HCT116 (cell line): Measurements from ENCODE around the gene MXD1. TPM values are rescaled to one million over a fixed set of nuclear protein-coding genes. Genes with fewer than 3 reads are reported as not detected.

Experiments
- ATAC-seq: fragments of 200-7000 bp; cut with Tn5 transposase; 2 replicates; pipeline ENCODE4 v1.9.1; 2020; ENCODE audit warnings: mild to moderate bottlenecking, moderate library complexity
- BruUV-seq: library from RNA; stranded (reverse); fragments of 400-500 nt; replicated peaks from 2 replicates; lab custom pipeline; 2021; lab: Mats Ljungman, UMichigan
- CTCF ChIA-PET: fragments of 300-600 bp; sonication (Branson Sonifier 250); formaldehyde crosslinking; loops from one replicate; lab custom pipeline; 2021; ENCODE audit warnings: antibody characterized with exemption; lab: Charles Lee
- POLR2A ChIA-PET: fragments of 300-600, 350-600 bp; sonication (Branson Sonifier 250); formaldehyde crosslinking; loops from one replicate; lab custom pipeline; 2021; ENCODE audit warnings: antibody characterized with exemption; lab: Charles Lee
- RAD21 ChIA-PET, 2 experiments: fragments of 300-600 bp; sonication (Branson Sonifier 250); formaldehyde crosslinking; loops; one replicate each; lab custom pipeline; 2023; ENCODE audit warnings: low total read pairs in 2 of 2; ENCODE audit not compliant: uncharacterized antibody in 2 of 2, unreplicated experiment in 2 of 2, low non-redundant PET in 1 of 2; lab: Charles Lee
- DNase-seq: peaks from one replicate; pipeline ENCODE4 v3.0.0-alpha.2; 2010; ENCODE audit warnings: low read depth, low spot score
- H2AFZ ChIP-seq: fragments of 200-600 bp; shearing (Covaris generic), sonication (generic); 2 replicates; pipeline ENCODE4 v1.6.1; 2017; ENCODE audit warnings: low read depth, mixed run types, mixed read lengths, antibody characterized with exemption, low read length; ENCODE audit not compliant: poor library complexity, severe bottlenecking
- H3K27ac ChIP-seq: 2 replicates; pipeline ENCODE4 v1.5.1; 2012; ENCODE audit warnings: low read depth, low read length
- H3K27me3 ChIP-seq: fragments of 200-600 bp; sonication (generic); 2 replicates; pipeline ENCODE4 v1.6.1; 2016; ENCODE audit warnings: mixed run types, low read length, mixed read lengths; ENCODE audit not compliant: insufficient read depth
- H3K36me3 ChIP-seq, 2 experiments: fragments of 200-500 bp in 1 of 2; fragments of 200-600 bp in 1 of 2; sonication (Bioruptor generic) in 1 of 2; sonication (generic) in 1 of 2; 2 replicates each; pipeline versions ENCODE4 v1.5.1 to v1.6.1; 2014 to 2016; ENCODE audit warnings: low read length in 2 of 2, inconsistent platforms in 1 of 2, mixed read lengths in 1 of 2, mixed run types in 1 of 2; ENCODE audit not compliant: insufficient read depth in 2 of 2, control insufficient read depth in 1 of 2
- H3K4me1 ChIP-seq, 2 experiments: fragments of 200-600 bp in 1 of 2; sonication (generic) in 1 of 2; 2 replicates each; pipeline versions ENCODE4 v1.5.1 to v1.6.1; 2012 to 2017; ENCODE audit warnings: low read length in 2 of 2, inconsistent platforms in 1 of 2, mild to moderate bottlenecking in 1 of 2, mixed read lengths in 1 of 2, mixed run types in 1 of 2, moderate library complexity in 1 of 2; ENCODE audit not compliant: insufficient read depth in 2 of 2, control insufficient read depth in 1 of 2
- H3K4me2 ChIP-seq: fragments of 200-600 bp; sonication (generic); 2 replicates; pipeline ENCODE4 v1.6.1; 2017; ENCODE audit warnings: mixed run types, low read length, mixed read lengths
- H3K4me3 ChIP-seq, 2 experiments: fragments of 200-600 bp in 1 of 2; sonication (generic) in 1 of 2; replicated peaks in 1 of 2; 2 replicates each; pipeline ENCODE4 v1.5.1; 2011 to 2016; ENCODE audit warnings: low read length in 2 of 2, control low read depth in 1 of 2, low read depth in 1 of 2, mild to moderate bottlenecking in 1 of 2, mixed read lengths in 1 of 2, mixed run types in 1 of 2
- H3K79me2 ChIP-seq: fragments of 200-600 bp; sonication (generic); 2 replicates; pipeline ENCODE4 v1.6.1; 2017; ENCODE audit warnings: mild to moderate bottlenecking, mixed run types, low read length, moderate library complexity, mixed read lengths; ENCODE audit not compliant: insufficient read depth
- H3K9ac ChIP-seq: fragments of 200-600 bp; sonication (generic); 2 replicates; pipeline ENCODE4 v1.6.1; 2016; ENCODE audit warnings: low read length, mixed read lengths
- H3K9me2 ChIP-seq: fragments of 200-600 bp; sonication (generic), shearing (Covaris generic); 2 replicates; pipeline ENCODE4 v1.6.1; 2017; ENCODE audit warnings: mixed run types, mild to moderate bottlenecking, moderate library complexity; ENCODE audit not compliant: insufficient read depth
- H3K9me3 ChIP-seq, 2 experiments: fragments of 200-500 bp in 1 of 2; fragments of 200-600 bp in 1 of 2; sonication (Bioruptor generic) in 1 of 2; sonication (generic) in 1 of 2; 2 replicates each; pipeline ENCODE4 v1.6.1; 2014 to 2017; ENCODE audit warnings: low read length in 2 of 2, mixed read lengths in 2 of 2, inconsistent platforms in 1 of 2, low read depth in 1 of 2, mild to moderate bottlenecking in 1 of 2, mixed run types in 1 of 2, moderate library complexity in 1 of 2; ENCODE audit not compliant: control insufficient read depth in 1 of 2, insufficient read depth in 1 of 2
- H4K20me1 ChIP-seq: fragments of 200-600 bp; sonication (generic), shearing (Covaris generic); 2 replicates; pipeline ENCODE4 v1.6.1; 2017; ENCODE audit warnings: mixed run types, mild to moderate bottlenecking, moderate library complexity; ENCODE audit not compliant: insufficient read depth
- CBX3 ChIP-seq: IDR thresholded peaks from 2 replicates; pipeline ENCODE4 v1.6.1; 2012; ENCODE audit warnings: low read depth
- CEBPB ChIP-seq: IDR thresholded peaks from 2 replicates; pipeline ENCODE4 v1.6.1; 2012; ENCODE audit warnings: low read depth
- CTCF ChIP-seq, 3 experiments: fragments of 200-600 bp in 1 of 3; sonication (generic) in 1 of 3; IDR thresholded peaks in 2 of 3; conservative IDR thresholded peaks in 1 of 3; 2 replicates each; pipeline ENCODE4 v1.5.1; 2012 to 2017; ENCODE audit warnings: low read depth in 2 of 3, low read length in 2 of 3, antibody characterized with exemption in 1 of 3, borderline replicate concordance in 1 of 3, control low read depth in 1 of 3, mild to moderate bottlenecking in 1 of 3, mixed read lengths in 1 of 3, mixed run types in 1 of 3, moderate library complexity in 1 of 3; ENCODE audit not compliant: insufficient read depth in 1 of 3
- EGR1 ChIP-seq: IDR thresholded peaks from 2 replicates; pipeline ENCODE4 v1.6.1; 2012; ENCODE audit warnings: low read depth
- EZH2 ChIP-seq: fragments of 200-600 bp; sonication (generic); IDR thresholded peaks from 2 replicates; pipeline ENCODE4 v1.6.1; 2017; ENCODE audit warnings: antibody characterized with exemption, mixed run types
- JUND ChIP-seq: IDR thresholded peaks from 2 replicates; pipeline ENCODE4 v1.6.1; 2012
- POLR2A ChIP-seq: IDR thresholded peaks from 2 replicates; pipeline ENCODE4 v1.7.0; 2011; ENCODE audit warnings: borderline replicate concordance; ENCODE audit not compliant: insufficient read depth, insufficient read length; ENCODE audit errors: extremely low read depth
- RAD21 ChIP-seq: IDR thresholded peaks from 2 replicates; pipeline ENCODE4 v1.6.1; 2012; ENCODE audit warnings: low read depth, mild to moderate bottlenecking
- SIN3A ChIP-seq: IDR thresholded peaks from 2 replicates; pipeline ENCODE4 v1.6.1; 2012; ENCODE audit warnings: low read depth
- TCF7L2 ChIP-seq: IDR thresholded peaks from 2 replicates; pipeline ENCODE4 v1.7.0; 2011; ENCODE audit warnings: borderline replicate concordance, inconsistent platforms; ENCODE audit not compliant: insufficient read depth, insufficient read length; ENCODE audit errors: extremely low read depth
- ZFX ChIP-seq: fragments of 450-650 bp; IDR thresholded peaks from 2 replicates; pipeline ENCODE4 v1.6.1; 2017
- intact Hi-C: fragments of 100-400 bp; cut with micrococcal nuclease; formaldehyde crosslinking; loops from 2 replicates; pipeline ENCODE4 v1.10.0; 2022
- total RNA-seq: library from RNA; stranded (reverse); gene quantifications from one replicate; pipeline ENCODE4 v1.2.1, GENCODE V29; 2021; ENCODE audit not compliant: unreplicated experiment
- TF ChIP-seq, protein P1 (sequence below): IDR thresholded peaks from 2 replicates; pipeline ENCODE4 v1.6.1; 2012

MXD1 gene
- total RNA-seq, 1 experiment from 2014 or later, result 10.3 TPM

GRCh38 chr2:69964353-69964841 lies 49.5 kb downstream of the MXD1 start:
- Histone ChIP-seq H3K27ac (no peak overlapping the region), H3K27me3 (no peaks in the 10 kb centered on the region), H3K4me2 (no peak overlapping the region), H3K4me1 (no peaks in the 10 kb centered on the region), H3K4me3 (no peak overlapping the region), H3K36me3 (no peaks in the 10 kb centered on the region), H3K79me2 (no peaks in the 10 kb centered on the region), H3K9me2 (no peaks in the 10 kb centered on the region), H3K9me3 (no peaks in the 10 kb centered on the region), H4K20me1 (no peaks in the 10 kb centered on the region), H2AFZ (no peak overlapping the region), H3K9ac (no peak overlapping the region)
- ATAC-seq (no peak), DNase-seq (no peak)
- intact Hi-C loops, result no loop called here
- POLR2A ChIA-PET, result no interaction called here
- CTCF ChIA-PET, result no interaction called here
- RAD21 ChIA-PET, result no interaction called here
- BruUV-seq, result no TSS peak
- TF ChIP-seq CBX3, result no peak
- TF ChIP-seq CEBPB, result no peak
- TF ChIP-seq EZH2, result no peak
- no peak for TF ChIP-seq RAD21
- TF ChIP-seq TCF7L2, result no peak
- TF ChIP-seq CTCF (IDR thresholded peaks at IDR 0.05 in 2 of 3, conservative IDR thresholded peaks at IDR 0.05 in 1 of 3; ENCODE audit: borderline replicate concordance in 1 of 3, insufficient read depth in 1 of 3, low read depth in 2 of 3, low read length in 2 of 3), result no peak
- TF ChIP-seq EGR1, result no peak
- TF ChIP-seq, protein P1, sequence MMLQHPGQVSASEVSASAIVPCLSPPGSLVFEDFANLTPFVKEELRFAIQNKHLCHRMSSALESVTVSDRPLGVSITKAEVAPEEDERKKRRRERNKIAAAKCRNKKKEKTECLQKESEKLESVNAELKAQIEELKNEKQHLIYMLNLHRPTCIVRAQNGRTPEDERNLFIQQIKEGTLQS, result no peak
- TF ChIP-seq SIN3A, result no peak
- no peak for TF ChIP-seq ZFX
- TF ChIP-seq JUND, result no peak
- TF ChIP-seq POLR2A, result no peak
